ENCODE data around the gene SLC25A28.

SLC25A28 gene

GRCh38 chr10:99623919-99624318 lies 3.7 kb upstream of the SLC25A28 start:
- H3K9me3 ChIP-seq (ENCODE audit: control insufficient read depth, low read length), result no peaks in the 10 kb centered on the region
- H3K4me3 ChIP-seq (ENCODE audit: low read length), result no peak overlapping the region
- no peaks in the 10 kb centered on the region for H3K27me3 ChIP-seq (replicated peaks; ENCODE audit: control insufficient read depth, insufficient read depth, low read length)
- no peak overlapping the region for H3K9ac ChIP-seq (ENCODE audit: low read length)
- H3K36me3 ChIP-seq (ENCODE audit: control insufficient read depth, insufficient read depth, low read length, severe bottlenecking), result no peaks in the 10 kb centered on the region
- peaks cover 12% of the 10 kb centered on the region for H3K4me1 ChIP-seq (ENCODE audit: control insufficient read depth, insufficient read depth, low read length)
- no peak for DNase-seq (ENCODE audit: low read depth)

- no peaks in the 10 kb centered on the region for H3K36me3 ChIP-seq (ENCODE audit: control insufficient read depth, insufficient read depth, low read length, severe bottlenecking)
- H3K4me1 ChIP-seq (ENCODE audit: control insufficient read depth, insufficient read depth, low read length), result peaks cover 35% of the 10 kb centered on the region
- no peaks in the 10 kb centered on the region for H3K9me3 ChIP-seq (ENCODE audit: control insufficient read depth, low read length)
- no peaks in the 10 kb centered on the region for H3K27me3 ChIP-seq (replicated peaks; ENCODE audit: control insufficient read depth, insufficient read depth, low read length)
- peak overlapping the region; percentile 93 for H3K9ac ChIP-seq (ENCODE audit: low read length)
- peak; percentile 85 for DNase-seq (ENCODE audit: low read depth)
- peak overlapping the region; percentile 99 for H3K4me3 ChIP-seq (ENCODE audit: low read length)
Observed at GRCh38 chr10:99621454-99622251, 1.4 kb upstream of the SLC25A28 start.

DNA sequence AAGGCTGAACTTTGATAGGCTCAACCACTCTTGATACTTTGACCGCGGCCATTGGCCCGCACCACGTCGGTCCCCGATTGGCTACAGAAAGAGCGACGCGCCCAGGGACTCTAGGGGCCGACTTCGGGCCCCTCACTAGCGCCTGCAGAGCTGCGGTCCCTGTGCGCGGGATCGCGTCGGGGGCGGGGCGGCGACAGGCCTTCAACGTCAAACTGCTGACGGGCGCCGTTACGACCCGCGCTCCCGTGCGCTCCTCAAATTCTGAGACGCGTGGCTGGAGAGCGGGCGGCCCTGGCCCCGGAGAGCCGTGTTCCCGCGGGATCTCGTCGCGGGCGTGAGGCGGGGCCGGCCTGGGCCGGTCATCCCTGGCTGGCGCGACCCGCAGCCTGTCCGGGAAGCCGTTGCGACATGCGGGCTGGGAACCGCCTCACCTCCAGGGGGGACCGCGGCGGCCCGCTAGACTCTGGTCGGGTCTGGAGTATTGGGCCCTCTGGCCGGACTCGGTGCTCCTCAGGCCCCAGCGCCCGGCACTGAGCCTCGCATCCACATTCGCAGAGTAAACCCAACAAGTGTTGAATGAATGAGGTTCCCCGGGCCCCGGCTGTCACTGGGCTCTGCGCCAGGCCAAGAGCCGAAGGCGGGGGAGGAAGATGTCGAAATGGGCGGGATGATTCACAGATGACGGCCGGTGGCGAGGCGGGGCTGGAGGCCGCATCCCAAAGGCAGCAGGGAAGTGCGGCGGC lies 643 bp upstream of the SLC25A28 start:
- peaks cover 41% of the 10 kb centered on the region for H3K4me1 ChIP-seq (ENCODE audit: control insufficient read depth, insufficient read depth, low read length)
- H3K9me3 ChIP-seq (ENCODE audit: control insufficient read depth, low read length), result no peaks in the 10 kb centered on the region
- no peaks in the 10 kb centered on the region for H3K27me3 ChIP-seq (replicated peaks; ENCODE audit: control insufficient read depth, insufficient read depth, low read length)
- DNase-seq (ENCODE audit: low read depth), result peak; percentile 97
- H3K36me3 ChIP-seq (ENCODE audit: control insufficient read depth, insufficient read depth, low read length, severe bottlenecking), result peaks cover 2% of the 10 kb centered on the region
- H3K9ac ChIP-seq (ENCODE audit: low read length), result peak overlapping the region; percentile 93
- H3K4me3 ChIP-seq (ENCODE audit: low read length), result peak overlapping the region; percentile 99

DNA sequence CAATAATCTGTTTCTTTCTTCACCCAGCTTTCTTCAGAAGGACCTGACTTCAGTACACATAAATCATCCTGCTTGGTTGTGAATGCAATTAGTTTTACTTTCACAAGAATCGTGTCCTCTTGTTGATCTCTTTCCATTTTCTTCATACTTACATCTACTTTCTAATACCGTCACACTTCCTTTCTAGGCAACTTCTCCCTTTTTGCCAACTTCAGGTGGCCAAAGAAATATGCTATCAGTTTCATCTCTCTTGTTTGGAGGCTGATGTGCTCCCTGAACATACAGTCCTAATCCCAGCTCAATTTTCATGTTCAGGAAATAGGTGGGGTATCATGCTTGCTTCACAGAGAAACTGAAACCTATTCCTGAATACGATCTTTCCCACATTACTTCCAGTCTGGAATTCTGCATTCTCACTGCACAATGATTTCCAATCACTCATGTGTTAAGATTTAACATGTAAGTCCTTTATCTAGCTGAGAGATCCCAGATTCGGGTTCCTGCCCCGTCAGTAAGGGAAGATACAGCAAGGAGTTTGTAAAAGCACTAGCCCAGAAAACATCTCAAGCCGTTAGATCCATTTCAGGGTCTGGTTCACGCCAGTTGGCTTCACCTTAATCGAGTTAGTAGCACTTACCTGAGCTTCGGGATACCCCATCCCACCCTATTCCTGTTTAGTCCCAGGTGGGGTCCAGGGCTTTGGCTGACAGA lies 994 bp downstream of the SLC25A28 start:
- Histone ChIP-seq H3K4me3 (ENCODE audit: low read length) (peak overlapping the region; percentile 99), H3K9me3 (ENCODE audit: control insufficient read depth, low read length) (no peaks in the 10 kb centered on the region), H3K9ac (ENCODE audit: low read length) (peak overlapping the region; percentile 97), H3K27me3 (replicated peaks; ENCODE audit: control insufficient read depth, insufficient read depth, low read length) (no peaks in the 10 kb centered on the region), H3K36me3 (ENCODE audit: control insufficient read depth, insufficient read depth, low read length, severe bottlenecking) (peaks cover 11% of the 10 kb centered on the region), H3K4me1 (ENCODE audit: control insufficient read depth, insufficient read depth, low read length) (peaks cover 46% of the 10 kb centered on the region)
- peak; percentile 57 for DNase-seq (ENCODE audit: low read depth)

DNA sequence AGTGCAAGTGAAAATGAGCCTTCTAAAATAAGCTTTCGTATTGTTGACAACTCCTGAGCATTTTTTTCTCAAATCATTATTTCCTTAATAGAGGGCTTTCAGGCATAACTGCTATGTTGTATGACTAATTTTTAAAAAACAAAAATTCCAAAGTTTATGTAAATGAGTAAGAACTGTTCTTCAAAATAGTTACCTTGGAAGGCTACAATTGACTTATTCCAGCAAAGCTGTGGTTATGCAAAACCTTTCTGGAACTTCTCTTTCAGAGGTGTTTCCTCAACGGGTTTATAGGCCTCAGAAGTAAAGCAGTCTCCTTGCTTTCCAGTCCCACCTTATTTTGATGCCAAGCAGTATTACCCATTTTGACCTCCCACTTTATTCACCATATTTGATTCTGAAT lies 2.5 kb downstream of the SLC25A28 start:
- peak overlapping the region; percentile 97 for H3K9ac ChIP-seq (ENCODE audit: low read length)
- no peak for DNase-seq (ENCODE audit: low read depth)
- H3K4me1 ChIP-seq (ENCODE audit: control insufficient read depth, insufficient read depth, low read length), result peaks cover 46% of the 10 kb centered on the region
- H3K4me3 ChIP-seq (ENCODE audit: low read length), result peak overlapping the region; percentile 99
- no peaks in the 10 kb centered on the region for H3K27me3 ChIP-seq (replicated peaks; ENCODE audit: control insufficient read depth, insufficient read depth, low read length)
- H3K36me3 ChIP-seq (ENCODE audit: control insufficient read depth, insufficient read depth, low read length, severe bottlenecking), result peaks cover 23% of the 10 kb centered on the region
- H3K9me3 ChIP-seq (ENCODE audit: control insufficient read depth, low read length), result no peaks in the 10 kb centered on the region

DNA sequence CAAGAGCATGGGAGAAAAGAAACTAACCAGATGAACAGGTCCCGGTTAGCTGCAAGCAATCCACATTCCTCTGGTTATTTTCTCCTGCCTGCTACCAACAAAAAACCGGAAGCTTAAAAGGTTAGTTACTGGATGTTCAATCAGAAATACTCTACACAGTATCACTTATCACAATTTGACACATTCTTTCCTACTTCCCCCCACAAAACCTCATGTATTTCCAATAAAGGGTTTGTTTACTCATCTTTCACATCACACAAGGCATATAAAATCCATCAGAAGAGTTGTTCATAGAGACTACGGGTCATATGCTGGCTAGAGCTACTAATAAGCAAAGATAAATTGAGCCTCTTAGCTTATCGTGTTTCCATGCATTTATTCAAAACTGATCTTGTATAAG lies 4.8 kb downstream of the SLC25A28 start:
- Histone ChIP-seq H3K9ac (ENCODE audit: low read length) (no peak overlapping the region), H3K27me3 (replicated peaks; ENCODE audit: control insufficient read depth, insufficient read depth, low read length) (no peaks in the 10 kb centered on the region), H3K36me3 (ENCODE audit: control insufficient read depth, insufficient read depth, low read length, severe bottlenecking) (peaks cover 41% of the 10 kb centered on the region), H3K4me1 (ENCODE audit: control insufficient read depth, insufficient read depth, low read length) (peaks cover 38% of the 10 kb centered on the region), H3K9me3 (ENCODE audit: control insufficient read depth, low read length) (no peaks in the 10 kb centered on the region), H3K4me3 (ENCODE audit: low read length) (peak overlapping the region; percentile 23)
- DNase-seq (ENCODE audit: low read depth), result no peak

- no peaks in the 10 kb centered on the region for H3K9me3 ChIP-seq (ENCODE audit: control insufficient read depth, low read length)
- no peak overlapping the region for H3K9ac ChIP-seq (ENCODE audit: low read length)
- no peak overlapping the region for H3K4me3 ChIP-seq (ENCODE audit: low read length)
- H3K36me3 ChIP-seq (ENCODE audit: control insufficient read depth, insufficient read depth, low read length, severe bottlenecking), result peaks cover 57% of the 10 kb centered on the region
- peak; percentile 82 for DNase-seq (ENCODE audit: low read depth)
- peaks cover 17% of the 10 kb centered on the region for H3K4me1 ChIP-seq (ENCODE audit: control insufficient read depth, insufficient read depth, low read length)
- H3K27me3 ChIP-seq (replicated peaks; ENCODE audit: control insufficient read depth, insufficient read depth, low read length), result no peaks in the 10 kb centered on the region
Observed at GRCh38 chr10:99612167-99612831, 7.9 kb downstream of the SLC25A28 start.

DNA sequence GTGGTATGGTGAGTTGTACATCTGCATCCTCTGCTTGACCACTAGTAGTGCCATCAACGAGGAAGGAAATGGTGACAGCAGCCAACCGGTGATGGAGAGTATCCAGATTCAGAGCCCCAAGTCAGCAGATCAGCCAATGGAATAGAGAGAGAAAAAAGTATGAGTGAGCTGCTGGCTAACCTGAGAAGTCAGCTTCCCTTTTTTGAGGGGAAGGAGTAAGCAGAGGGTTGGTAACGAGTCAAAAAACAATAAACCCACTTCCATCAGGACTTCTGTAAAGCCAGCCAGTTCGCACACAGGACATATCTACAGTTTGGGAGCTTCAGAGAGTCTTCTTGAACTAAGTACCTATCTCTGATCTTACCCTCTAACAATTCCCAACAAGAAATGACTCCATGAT lies 8.9 kb downstream of the SLC25A28 start:
- Histone ChIP-seq H3K27me3 (replicated peaks; ENCODE audit: control insufficient read depth, insufficient read depth, low read length) (no peaks in the 10 kb centered on the region), H3K4me3 (ENCODE audit: low read length) (no peak overlapping the region), H3K4me1 (ENCODE audit: control insufficient read depth, insufficient read depth, low read length) (peaks cover 7% of the 10 kb centered on the region), H3K9ac (ENCODE audit: low read length) (no peak overlapping the region), H3K9me3 (ENCODE audit: control insufficient read depth, low read length) (no peaks in the 10 kb centered on the region), H3K36me3 (ENCODE audit: control insufficient read depth, insufficient read depth, low read length, severe bottlenecking) (peaks cover 57% of the 10 kb centered on the region)
- DNase-seq (ENCODE audit: low read depth), result no peak

GRCh38 chr10:99610221-99610620 lies 10.0 kb downstream of the SLC25A28 start:
- no peaks in the 10 kb centered on the region for H3K4me1 ChIP-seq (ENCODE audit: control insufficient read depth, insufficient read depth, low read length)
- peaks cover 52% of the 10 kb centered on the region for H3K36me3 ChIP-seq (ENCODE audit: control insufficient read depth, insufficient read depth, low read length, severe bottlenecking)
- no peak for DNase-seq (ENCODE audit: low read depth)
- no peak overlapping the region for H3K9ac ChIP-seq (ENCODE audit: low read length)
- H3K27me3 ChIP-seq (replicated peaks; ENCODE audit: control insufficient read depth, insufficient read depth, low read length), result no peaks in the 10 kb centered on the region
- no peaks in the 10 kb centered on the region for H3K9me3 ChIP-seq (ENCODE audit: control insufficient read depth, low read length)
- no peak overlapping the region for H3K4me3 ChIP-seq (ENCODE audit: low read length)

- no peak overlapping the region for H3K9ac ChIP-seq (ENCODE audit: low read length)
Observed at GRCh38 chr10:99609186-99609585, 11.1 kb downstream of the SLC25A28 start.

DNA sequence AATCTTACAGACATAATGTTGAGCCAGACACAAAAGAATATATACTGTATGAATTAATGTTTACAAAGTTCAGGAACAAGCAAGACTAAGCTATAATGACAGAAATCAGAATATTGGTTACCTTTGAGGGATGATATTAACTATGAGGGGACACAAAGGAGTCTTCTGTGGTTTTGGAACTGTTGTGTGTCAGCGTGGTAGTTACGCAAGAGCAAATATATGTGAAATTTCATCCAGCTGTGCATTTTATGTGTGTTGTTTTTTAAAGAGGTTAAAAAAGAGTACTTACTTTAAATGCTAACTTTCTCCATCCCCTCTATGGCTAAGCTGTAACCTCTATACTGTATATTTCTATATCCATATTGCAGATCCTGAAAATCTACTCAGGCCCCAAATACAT lies 14.9 kb downstream of the SLC25A28 start:
- no peaks in the 10 kb centered on the region for H3K27me3 ChIP-seq (replicated peaks; ENCODE audit: control insufficient read depth, insufficient read depth, low read length)
- H3K4me3 ChIP-seq (ENCODE audit: low read length), result no peak overlapping the region
- no peak overlapping the region for H3K9ac ChIP-seq (ENCODE audit: low read length)
- DNase-seq (ENCODE audit: low read depth), result no peak
- peaks cover 15% of the 10 kb centered on the region for H3K36me3 ChIP-seq (ENCODE audit: control insufficient read depth, insufficient read depth, low read length, severe bottlenecking)
- peaks cover 5% of the 10 kb centered on the region for H3K9me3 ChIP-seq (ENCODE audit: control insufficient read depth, low read length)
- H3K4me1 ChIP-seq (ENCODE audit: control insufficient read depth, insufficient read depth, low read length), result no peaks in the 10 kb centered on the region

More at GRCh38 chr10:99609186-99609585, 11.1 kb downstream of the SLC25A28 start:
- H3K4me1 ChIP-seq (ENCODE audit: control insufficient read depth, insufficient read depth, low read length), result no peaks in the 10 kb centered on the region
- H3K27me3 ChIP-seq (replicated peaks; ENCODE audit: control insufficient read depth, insufficient read depth, low read length), result no peaks in the 10 kb centered on the region
- H3K36me3 ChIP-seq (ENCODE audit: control insufficient read depth, insufficient read depth, low read length, severe bottlenecking), result peaks cover 45% of the 10 kb centered on the region
- H3K9me3 ChIP-seq (ENCODE audit: control insufficient read depth, low read length), result peaks cover 5% of the 10 kb centered on the region
- no peak overlapping the region for H3K4me3 ChIP-seq (ENCODE audit: low read length)
- no peak for DNase-seq (ENCODE audit: low read depth)

Data from adipocyte (in vitro differentiated cells).